Renal cortex interstitium (tissue), 11 donors: ENCODE results near the gene PRRT1B. TPM values are rescaled to one million over a fixed set of nuclear protein-coding genes. Genes with fewer than 3 reads are reported as not detected.

Experiments
- DNase-seq, 11 donors: peaks; one replicate each; pipeline ENCODE4 v3.0.0-alpha.2; 2013; ENCODE audit warnings: low read depth in 9 of 11, low spot score in 4 of 11; ENCODE audit errors: extremely low read depth in 1 of 11
- polyA plus RNA-seq, 3 donors: library from polyadenylated mRNA; unstranded; fragments of 120-200 nt; gene quantifications; one replicate each; pipeline ENCODE4 v1.2.1, GENCODE V29; 2013; ENCODE audit not compliant: insufficient read length in 3 of 3

The PRRT1B gene
- polyA plus RNA-seq, 3 donors: 0.67 to 1.4 (median 1.1) TPM

DNA sequence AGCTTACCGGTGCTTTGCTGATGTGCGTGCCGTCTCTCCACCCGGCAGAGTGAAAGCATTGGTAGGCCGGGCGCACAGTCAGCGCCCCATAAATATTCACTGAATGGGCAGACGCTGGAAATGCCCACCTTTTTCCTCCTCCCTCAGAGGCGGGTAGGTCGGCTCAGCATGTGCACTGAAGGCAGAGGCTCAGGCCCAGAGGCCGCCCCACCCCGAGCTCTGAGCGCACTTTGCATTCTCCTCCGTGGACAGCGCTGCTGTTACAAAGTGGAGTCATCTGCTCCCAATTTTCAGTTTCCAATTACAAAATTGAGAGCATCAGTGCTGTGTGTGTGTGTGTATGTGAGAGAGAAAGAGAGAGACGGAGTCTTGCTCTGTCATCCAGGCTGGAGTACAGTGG is 24.8 kb upstream of the PRRT1B start:
- DNase-seq: no peak

DNA sequence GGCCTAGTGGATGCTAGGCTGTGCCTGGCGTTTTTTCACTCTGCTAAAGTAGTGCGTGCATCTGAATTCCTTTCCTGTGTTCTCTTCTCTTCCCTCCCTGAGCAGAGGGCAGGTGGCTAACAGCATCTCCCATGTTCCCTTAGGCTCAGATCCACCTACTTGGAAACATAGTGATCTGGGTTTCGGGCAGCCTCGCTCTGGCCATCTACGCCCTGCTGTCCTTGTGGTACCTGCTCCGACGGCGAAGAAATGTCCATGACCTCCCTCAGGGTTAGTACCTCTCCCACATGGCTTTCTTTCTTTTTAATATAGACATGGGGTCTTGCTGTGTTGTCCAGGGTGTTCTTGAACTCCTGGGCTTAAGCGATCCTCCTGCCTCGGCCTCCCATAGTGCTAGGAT is 24.1 kb upstream of the PRRT1B start:
- DNase-seq: no peak

DNA sequence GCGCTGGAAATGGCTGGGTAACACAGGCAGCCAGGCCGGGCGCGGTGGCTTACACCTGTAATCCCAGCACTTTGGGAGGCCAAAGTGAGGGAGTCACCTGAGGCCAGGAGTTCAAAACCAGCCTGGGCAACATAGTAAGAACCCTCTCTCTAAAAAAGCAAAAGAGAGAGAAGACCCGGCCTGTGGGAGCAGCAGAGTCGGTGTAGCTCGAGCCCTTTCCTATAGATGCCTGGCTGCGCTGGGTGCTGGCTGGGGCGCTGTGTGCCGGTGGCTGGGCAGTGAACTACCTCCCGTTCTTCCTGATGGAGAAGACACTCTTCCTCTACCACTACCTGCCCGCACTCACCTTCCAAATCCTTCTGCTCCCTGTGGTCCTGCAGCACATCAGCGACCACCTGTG is 23.5 kb upstream of the PRRT1B start:
- no peak for DNase-seq

DNA sequence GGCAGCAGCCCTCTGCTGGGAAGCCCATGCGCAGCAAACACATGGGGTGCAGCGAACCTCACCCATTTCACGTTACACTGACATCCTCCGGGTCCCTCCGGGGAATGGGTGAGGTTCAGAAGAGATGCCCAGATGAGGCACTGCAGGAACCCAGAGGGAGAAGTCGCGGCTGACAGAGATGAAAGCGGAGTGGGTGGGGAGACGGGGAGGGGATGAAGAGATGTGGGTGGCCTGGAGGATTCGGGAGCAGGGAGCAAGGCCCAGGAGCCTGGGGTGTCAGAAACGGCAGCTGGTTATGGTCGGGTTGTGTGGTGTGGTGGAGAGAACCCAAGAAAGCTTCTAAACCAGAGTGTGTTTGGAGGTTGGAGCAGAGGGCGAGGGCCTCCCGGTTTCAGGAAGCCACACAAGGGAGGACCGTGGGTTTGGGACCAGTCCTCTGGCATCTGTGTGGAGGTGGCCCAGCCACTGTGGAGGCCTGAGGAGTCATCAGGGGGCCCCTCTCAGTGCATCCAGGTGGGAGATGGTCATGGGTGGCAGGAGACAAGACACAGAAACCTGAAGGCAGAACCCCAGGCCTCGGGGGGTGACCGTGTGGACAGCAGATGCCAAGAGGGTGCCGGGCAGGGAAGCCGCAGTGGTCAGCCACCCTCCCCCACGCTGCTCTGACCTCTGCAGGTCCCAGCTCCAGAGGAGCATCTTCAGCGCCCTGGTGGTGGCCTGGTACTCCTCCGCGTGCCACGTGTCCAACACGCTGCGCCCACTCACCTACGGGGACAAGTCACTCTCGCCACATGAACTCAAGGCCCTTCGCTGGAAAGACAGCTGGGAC is 22.9 kb upstream of the PRRT1B start:
- no peak for DNase-seq

DNA sequence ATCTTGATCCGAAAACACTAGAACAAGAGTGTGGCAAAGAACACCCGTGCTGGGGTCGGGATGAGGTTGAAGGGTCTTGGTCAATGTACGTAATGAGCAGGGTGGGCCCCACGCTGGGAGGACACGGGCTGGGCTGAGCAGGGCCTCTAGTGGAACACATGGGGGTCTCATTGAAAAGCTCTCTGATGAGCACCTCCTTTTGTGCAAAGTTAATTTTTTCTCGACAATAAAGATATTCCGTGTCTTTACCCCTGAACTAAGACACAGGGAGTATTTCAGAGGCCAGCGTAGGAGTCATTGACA is 22.3 kb upstream of the PRRT1B start:
- DNase-seq: no peak

DNA sequence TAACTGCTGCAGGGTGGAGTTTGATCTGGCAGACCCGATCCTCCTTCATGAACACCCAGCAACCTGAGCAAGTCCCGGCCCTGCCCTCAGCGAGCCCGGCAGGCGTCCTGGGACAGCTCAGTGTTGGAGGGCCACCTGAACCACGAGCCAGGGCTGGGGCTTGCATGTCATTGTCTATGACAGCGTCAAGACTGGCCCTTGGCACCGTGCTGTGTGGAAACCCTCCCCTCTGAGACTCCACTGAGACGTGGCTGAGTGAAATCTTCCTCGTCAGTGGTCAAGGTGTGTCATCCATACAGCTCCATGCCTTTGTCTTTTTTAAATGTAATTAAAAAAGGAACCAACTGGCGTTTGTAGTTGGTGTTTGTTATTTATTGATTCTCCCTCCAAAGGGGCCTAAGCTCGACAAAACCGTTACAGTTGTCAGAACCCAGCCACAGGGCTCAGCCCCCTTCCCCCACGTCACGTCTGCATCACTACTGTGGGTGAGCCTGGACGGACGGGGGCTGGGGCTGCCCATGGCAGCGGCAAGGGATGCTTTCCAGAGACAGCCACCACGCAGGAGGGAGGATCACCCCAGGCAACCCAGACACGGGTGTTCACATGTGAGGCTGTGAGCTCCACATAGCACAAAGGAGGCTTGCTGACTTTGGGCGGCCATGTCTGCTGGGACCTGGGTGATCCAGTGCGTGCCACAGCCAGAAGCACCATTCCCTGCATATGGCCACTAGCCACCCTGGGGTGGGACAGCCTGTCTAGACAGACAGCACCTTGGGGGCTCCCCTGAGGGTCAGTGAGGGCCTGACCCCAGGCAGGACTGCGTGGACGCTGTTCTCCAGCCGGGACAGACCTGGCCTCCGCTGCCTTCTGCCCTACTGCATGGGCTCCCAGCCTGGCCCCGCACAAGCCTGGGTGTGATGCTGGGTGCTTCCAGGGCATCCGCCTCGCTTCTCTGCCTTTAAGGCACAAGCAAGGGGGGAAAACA is 21.6 kb upstream of the PRRT1B start:
- no peak for DNase-seq

DNA sequence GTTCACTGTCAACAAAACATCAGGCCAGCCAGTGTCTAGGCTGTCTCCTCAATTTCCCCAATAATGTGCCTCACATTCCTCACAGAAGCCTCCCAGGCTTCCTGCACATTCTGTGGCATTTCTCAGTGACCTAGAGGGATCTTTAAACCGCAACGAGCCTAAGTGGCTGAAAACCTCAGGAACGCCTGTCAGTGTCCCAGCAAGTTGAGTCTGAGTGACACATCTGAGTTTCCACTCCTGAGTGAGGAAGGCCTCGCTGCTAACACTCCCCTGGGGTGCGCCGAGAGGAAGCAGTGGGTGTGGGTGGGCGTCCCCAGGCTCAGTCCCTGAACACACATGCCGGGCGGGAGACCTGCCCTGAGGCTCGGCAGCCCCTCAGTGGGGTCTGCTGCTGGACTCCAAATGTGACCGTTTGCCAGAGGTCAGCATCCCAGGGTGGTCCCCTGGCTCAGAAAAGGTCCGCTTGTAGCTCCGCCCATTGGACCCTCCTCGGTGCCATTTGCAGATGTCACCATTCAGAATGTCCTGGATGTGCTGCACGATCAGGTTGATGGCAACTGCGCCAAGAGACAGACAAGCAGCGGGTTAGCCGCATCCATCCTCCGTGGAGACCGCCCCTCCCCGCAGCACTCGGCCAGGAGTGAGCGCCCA is 20.5 kb upstream of the PRRT1B start:
- no peak for DNase-seq

DNA sequence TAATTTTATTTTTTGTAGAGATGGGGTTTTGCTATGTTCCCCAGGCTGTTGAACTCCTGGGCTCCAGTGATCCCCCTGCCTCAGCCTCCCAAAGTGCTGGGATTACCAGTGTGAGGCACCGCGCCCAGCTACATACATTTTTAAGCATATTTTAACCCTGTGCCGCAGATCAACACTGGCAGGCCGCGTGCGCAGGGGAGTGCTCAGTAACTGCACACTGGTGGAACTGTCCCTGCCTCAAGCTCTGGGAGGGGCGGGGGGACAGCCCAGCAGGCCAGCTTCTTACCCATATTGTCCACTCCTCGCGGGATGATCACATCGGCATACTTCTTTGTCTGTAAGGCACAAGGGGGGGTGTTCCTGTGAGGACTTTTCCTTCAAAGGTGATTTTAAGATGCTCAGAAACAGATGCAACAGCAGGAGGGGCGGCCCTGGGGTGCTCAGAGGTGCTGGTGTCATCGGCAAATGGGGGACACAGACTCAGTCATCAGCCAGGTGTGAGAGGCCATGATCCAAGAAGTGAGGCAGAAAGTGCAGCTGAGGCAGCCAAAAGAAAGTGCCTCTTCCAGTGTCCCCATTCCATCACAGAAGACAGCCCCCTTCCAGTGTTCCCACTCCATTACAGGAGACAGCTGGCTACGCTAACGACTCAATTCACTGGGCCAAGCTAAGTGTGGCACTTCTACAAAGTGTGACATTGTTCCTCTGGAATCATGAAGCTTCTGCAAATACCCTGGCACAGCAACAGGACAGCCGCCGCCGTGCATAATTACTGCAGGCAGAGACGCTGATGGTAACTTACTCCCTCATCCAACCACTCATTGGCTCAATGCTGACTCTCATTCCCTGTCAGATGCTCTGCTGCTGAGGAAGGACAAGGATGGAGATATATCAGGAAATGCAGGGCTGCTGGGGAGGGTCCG is 19.4 kb upstream of the PRRT1B start:
- no peak for DNase-seq

DNA sequence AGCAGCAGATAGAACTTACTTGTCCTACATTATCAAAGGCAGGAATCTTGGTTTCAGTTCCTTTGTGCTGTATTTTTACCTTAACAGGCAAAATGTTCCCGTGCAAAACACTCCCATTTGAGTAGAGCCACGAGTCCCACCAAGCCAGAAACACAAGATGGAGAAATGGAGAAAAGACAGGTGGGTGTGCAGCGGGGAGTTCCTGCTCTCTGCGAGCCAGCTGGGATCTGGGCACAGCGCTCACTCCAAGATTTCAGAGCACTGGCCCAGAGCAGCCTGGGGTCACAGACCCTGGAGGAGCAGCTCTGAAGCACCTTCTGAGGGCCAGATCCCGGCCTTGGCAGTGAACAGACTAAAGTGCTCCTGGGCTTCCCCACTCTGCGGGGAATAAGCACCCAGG is 17.1 kb upstream of the PRRT1B start:
- no peak for DNase-seq

DNA sequence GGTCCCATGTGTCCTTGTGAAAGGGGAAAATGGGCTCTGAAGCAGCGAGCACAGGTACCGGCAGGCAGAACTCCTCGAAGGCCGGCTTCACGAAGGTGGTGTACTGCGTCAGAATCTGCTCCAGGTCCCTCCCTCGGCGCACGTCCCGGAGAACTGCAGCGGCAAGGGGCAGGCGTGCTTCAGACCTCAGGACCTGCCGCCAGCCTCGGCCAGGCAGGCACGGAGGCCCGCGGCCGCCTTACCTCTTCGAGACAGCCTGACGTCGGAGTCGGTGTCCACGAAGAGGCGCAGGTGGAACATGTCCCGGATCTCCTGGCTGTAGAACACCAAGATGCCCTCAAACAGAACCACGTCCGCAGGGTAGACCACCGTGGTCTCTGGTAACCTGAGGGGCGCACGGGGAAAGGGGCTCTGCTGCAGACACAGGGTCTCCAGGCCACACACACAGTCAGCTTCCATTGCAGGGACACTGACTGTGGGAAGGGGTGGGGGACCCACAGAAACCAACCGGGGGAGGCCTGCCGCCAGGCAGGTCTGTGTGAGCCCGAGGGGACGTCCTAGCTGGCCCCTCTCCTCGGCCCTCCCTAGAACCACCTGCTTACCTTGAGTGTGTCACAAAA is 16.3 kb upstream of the PRRT1B start:
- DNase-seq: no peak

DNA sequence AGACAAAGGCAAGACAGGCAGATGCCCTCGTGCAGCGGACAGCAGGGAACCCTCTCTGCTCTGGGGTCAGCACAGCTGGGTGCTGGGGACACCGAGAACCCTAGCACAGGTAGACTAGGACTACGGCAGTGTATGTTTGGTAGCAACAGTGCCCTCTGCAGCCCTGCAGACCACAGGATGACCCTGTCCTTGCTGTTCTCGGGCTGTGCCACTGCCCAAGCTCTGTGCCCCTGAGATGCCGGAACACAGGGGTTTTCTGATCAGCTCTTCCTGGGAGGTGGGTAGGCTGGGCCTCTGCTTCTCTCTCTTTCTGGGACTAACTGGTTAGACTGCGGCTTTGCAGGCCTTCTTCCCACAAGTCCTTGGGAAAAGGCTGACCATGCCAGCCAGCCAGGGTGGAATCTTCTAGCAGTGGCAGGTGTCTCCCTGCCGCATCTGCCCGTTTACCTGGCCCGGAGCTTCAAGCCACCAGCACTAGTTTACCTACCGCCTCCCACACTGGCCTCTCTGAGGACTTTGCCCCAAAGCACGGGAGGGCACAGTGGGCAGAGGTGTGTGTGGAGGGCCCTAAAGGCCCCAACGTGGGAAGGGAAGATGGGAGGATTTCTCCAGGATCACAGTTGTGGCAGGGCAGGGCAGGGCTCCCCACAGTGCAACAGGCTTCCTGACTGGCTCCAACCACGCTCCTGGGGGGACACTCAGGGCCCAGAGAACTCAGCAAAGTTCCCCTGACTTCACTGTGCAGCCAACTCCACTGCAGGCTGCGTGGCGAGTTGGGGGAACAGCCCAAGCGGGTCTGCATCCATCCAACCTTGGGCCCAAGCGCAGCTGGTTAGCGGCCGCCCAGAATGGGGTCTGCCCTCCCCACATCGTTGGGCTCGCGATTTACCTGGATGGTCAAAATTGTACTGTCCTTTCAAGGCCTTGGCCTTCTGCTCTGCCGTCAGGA is 15.5 kb upstream of the PRRT1B start:
- no peak for DNase-seq

DNA sequence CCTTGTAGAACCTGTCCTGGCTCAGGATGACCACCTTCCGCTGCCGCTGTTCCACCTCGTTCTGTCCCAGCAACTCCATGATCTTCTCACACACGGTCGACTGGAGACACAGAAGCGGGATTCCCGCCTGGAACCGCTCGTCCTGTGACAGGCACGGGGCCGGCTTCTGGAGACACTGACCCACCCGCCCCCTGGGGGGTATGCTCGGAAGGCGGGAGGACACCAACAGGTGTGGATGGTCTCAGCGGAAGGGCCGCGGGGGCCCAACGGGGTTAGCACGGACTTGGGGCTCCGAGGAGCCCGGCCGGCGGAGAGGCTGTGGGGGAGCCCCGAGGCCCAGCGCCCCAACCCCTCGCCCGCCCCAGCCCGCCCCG is 14.8 kb upstream of the PRRT1B start:
- peak in 1 of 11 donors; percentile 38 for DNase-seq

DNA sequence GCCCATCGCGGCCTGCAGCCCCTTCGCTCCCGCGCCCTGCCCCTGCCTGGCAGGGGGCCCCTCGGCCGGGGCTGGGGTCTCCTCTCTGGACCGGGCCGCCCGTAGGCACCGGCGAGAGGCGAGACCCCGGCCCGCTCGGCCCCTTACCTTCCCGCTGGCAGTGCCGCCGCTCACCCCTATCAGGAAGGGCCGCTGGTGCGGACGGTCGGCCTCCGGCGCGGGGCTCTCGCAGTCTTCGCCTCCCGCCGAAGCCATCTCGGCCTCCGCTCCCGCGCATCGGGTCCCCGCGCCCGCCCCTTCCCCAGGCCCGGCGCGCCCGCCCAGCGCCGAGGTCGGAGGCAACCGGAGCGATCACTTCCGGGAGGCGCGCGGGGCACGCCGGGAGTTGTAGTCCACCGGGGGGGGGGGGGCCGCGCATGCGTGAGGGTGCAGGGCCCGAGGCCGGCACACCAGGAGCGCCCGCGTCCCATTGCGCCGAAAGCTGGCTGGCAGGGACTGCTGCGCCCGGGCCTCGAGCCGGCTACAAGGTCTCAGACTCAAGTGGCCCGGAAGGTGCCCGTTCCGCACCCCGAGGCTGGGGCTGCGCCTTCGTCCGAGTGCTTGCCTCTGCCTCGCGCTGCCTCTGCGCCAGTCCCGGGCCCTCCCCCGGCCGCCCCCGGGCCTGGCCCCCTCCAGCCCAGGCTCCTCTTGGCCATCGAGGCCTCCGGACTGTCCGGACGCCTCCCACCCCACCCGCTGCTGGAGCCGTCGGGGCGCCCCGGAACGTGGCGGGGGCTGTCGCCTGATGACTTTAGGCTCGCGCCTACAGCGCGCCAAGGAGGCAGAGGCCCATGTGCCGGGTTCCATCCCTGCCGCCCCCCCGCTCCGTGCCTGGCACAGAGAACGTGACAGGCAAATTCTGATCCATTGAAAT is 14.1 kb upstream of the PRRT1B start, which contains the start of gene UCK1:
Gene UCK1 (minus strand): TSS at position 344 of the 913 bp plus-strand sequence. CDS start 89 bp downstream, at position 255.
- DNase-seq: peak in 10 of 11 donors; percentile 41 to 83 (median 74)

DNA sequence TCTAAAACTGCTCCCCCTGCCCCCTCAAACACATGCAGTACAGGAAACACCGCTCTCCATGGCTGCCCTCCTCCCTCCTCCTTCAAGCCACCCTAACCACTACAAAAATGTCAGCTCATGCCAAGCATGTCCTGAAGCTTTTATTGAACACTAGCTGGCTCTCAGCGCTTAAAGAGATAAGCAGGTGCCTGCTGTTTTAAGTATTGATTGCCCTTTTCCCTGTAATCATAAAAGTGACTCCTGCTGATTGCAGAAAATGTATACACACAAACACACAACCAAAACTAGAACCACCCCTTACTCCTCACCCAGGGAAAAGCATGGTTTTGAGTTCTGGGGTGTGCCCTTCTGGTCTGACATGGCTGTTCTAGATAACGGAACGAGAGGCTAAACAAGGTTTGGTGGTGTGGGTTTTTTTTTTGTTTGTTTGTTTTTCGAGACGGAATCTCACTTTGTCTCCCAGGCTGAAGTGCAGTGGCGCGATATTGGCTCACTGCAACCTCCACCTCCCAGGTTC is 10.5 kb upstream of the PRRT1B start:
- no peak for DNase-seq

DNA sequence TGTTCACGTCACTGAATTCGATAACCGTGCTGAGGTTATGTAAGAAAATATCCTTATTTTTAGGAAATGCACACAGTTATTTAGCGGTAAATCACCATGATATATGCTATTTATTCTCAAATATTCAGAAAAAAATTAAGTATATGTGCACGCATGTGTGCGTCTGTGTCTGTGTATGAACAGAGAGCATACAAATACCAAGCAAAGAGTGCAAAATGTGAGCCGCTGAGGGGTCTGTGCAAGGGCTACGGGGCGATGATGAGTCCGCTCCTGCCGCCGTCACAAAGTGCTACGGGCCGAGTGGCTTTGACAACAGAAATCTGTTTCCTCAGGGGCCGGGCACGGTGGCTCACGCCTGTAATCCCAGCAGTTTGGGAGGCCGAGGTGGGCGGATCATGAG is 7.4 kb upstream of the PRRT1B start:
- no peak for DNase-seq
